ENCODE data around the gene EXOC3L4.

Gene EXOC3L4

GRCh38 chr14:103121121-103121845 lies 26.8 kb downstream of the EXOC3L4 start:
- DNase-seq (ENCODE audit: low read depth, low spot score), result no peak

GRCh38 chr14:103121846-103122584 lies 27.5 kb downstream of the EXOC3L4 start:
- peak; percentile 72 for DNase-seq (ENCODE audit: low read depth, low spot score)

DNA sequence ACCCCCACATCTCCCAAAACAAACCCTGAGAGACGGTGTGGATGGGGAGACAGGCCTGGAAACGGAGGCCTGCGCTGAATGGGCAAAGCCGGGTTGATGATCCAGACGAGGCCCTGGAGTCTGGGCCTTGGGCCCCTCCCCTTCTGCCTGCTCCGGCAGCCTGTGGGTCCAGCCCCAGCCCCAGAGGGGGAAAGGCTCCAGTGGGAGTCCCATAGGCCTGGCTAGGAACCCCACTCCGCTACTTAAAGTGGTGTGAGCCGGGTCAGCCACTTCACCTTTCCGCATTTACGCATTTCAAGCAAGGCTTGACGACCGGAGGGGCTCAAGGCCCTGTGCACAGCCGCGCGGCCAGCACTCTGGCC lies 28.0 kb downstream of the EXOC3L4 start:
- peak; percentile 58 for DNase-seq (ENCODE audit: low read depth, low spot score)

GRCh38 chr14:103122947-103123633 lies 28.6 kb downstream of the EXOC3L4 start, which contains the start of gene TNFAIP2:
TSS of gene TNFAIP2 (plus strand) at chr14:103123461. CDS start at chr14:103126458, 2,997 bp downstream.
- DNase-seq (ENCODE audit: low read depth, low spot score), result no peak

GRCh38 chr14:103123634-103124500 lies 29.3 kb downstream of the EXOC3L4 start:
- peak; percentile 69 for DNase-seq (ENCODE audit: low read depth, low spot score)

GRCh38 chr14:103124501-103125001 lies 30.0 kb downstream of the EXOC3L4 start:
- no peak for DNase-seq (ENCODE audit: low read depth, low spot score)

GRCh38 chr14:103125098-103126070 lies 30.9 kb downstream of the EXOC3L4 start:
- no peak for DNase-seq (ENCODE audit: low read depth, low spot score)

DNA sequence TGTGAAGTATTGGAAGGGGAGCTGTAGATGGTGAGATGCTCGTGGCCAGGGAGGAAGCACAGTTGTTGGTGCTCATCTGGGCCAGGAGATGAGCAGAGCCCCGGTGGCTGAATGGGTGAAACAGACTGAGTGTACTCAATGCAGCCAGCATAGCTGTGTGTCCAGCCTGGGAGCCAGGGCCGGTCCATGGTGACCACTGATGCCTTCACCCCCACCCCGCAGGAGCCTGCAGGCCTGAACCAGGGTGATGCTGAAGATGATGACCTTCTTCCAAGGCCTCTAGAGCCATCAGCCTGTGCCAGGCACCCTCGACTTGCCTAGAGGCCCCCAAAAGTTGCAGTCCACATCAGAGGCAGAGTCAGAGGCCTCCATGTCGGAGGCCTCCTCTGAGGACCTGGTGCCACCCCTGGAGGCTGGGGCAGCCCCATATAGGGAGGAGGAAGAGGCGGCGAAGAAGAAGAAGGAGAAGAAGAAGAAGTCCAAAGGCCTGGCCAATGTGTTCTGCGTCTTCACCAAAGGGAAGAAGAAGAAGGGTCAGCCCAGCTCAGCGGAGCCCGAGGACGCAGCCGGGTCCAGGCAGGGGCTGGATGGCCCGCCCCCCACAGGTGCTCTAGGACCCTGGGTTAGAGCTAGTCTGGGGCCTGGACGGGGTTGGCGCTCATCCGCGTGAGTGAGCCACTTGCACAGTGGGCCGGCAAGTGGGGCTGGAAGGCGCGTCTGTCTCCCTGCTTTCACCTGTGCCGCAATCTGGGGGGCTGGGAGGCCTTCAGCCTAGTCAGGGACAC lies 31.8 kb downstream of the EXOC3L4 start:
- DNase-seq (ENCODE audit: low read depth, low spot score), result peak; percentile 6

DNA sequence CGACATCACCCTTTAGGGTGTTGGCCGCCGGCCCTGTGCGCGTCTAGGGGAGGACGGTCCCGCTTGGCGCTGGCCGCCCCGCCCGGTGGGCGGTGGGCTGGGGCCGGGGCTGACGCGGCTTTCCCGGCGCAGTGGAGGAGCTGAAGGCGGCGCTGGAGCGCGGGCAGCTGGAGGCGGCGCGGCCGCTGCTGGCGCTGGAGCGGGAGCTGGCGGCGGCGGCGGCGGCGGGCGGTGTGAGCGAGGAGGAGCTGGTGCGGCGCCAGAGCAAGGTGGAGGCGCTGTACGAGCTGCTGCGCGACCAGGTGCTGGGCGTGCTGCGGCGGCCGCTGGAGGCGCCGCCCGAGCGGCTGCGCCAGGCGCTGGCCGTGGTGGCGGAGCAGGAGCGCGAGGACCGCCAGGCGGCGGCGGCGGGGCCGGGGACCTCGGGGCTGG lies 32.4 kb downstream of the EXOC3L4 start:
- DNase-seq (ENCODE audit: low read depth, low spot score), result peak; percentile 88

DNA sequence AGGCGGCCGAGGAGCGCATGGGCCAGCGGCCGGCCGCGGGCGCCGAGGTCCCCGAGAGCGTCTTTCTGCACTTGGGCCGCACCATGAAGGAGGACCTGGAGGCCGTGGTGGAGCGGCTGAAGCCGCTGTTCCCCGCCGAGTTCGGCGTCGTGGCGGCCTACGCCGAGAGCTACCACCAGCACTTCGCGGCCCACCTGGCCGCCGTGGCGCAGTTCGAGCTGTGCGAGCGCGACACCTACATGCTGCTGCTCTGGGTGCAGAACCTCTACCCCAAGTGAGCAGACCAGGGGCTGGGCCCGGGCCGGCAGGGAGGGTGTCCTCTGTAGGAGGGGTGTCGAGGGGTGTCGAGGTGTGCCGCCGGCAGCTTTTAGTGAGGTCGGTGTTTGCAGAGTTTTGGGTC lies 32.8 kb downstream of the EXOC3L4 start:
- DNase-seq (ENCODE audit: low read depth, low spot score), result peak; percentile 38

DNA sequence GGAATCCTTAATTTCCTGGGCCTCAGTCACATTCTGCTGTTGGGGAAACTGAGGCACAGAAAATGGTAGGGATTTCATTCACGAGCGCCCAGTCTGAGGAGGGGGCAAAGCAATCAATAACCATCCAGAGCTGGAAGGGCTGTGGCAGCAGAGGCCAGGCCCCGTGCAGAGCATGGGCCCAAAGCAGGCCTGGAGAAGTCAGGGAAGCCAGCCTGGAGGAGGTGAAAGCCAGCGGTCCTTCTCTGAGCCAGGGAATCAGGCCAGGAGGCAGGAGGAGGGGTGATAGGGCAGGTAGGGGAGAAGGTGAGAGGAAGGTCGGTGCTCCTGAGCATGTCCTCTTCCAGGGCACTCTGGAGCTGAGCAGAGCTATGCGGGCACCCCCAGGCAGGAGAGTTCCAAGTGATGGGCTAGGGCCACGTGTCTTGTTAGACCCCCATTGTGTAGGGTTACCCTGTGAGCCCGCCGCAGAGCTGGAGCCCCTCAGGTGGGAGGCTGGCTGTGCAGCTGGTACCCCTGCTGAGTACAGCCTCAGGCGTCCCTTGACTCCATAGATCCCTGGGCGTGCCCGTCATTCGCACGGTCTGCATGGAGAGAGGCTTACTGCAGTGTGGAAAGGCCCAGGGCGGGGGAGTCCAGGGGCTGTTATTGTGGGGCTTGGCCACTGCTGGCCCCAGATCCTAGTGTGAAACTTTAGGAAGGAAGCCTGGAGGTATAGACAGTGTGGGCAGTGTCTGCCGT lies 33.5 kb downstream of the EXOC3L4 start:
- peak; percentile 67 for DNase-seq (ENCODE audit: low read depth, low spot score)

GRCh38 chr14:103128631-103129300 lies 34.2 kb downstream of the EXOC3L4 start:
- DNase-seq (ENCODE audit: low read depth, low spot score), result no peak

DNA sequence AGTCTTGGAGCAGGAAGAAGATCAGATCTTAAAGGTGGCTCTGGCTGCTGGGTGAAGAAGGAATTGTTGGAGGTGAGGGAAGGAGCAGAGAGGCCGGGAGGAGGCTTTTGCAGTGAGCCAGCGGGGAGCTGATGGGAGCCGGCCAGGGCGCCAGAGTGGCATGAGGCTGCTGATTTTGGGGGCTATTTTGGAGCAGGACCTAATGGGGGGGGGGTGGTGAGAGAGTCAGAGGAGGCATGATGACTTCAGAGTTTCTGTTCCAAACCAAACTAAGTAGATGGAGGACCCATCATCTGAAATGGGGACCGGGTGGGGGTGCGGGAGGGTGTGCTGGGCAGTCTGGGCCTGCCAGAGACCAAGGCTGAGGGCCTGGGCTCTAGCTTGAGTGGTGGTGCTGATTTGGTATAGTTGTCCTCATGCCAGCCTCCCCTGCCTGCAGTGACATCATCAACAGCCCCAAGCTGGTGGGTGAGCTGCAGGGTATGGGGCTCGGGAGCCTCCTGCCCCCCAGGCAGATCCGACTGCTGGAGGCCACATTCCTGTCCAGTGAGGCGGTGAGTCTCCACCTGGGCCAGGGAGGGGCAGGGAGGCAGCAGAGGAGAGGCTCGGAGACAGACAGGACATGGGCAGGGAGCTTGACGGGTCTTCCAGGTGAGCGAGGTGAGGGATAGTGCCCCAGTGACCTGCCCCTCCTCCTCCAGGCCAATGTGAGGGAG lies 34.9 kb downstream of the EXOC3L4 start:
- peak; percentile 60 for DNase-seq (ENCODE audit: low read depth, low spot score)

GRCh38 chr14:103130017-103130764 lies 35.7 kb downstream of the EXOC3L4 start:
- no peak for DNase-seq (ENCODE audit: low read depth, low spot score)

DNA sequence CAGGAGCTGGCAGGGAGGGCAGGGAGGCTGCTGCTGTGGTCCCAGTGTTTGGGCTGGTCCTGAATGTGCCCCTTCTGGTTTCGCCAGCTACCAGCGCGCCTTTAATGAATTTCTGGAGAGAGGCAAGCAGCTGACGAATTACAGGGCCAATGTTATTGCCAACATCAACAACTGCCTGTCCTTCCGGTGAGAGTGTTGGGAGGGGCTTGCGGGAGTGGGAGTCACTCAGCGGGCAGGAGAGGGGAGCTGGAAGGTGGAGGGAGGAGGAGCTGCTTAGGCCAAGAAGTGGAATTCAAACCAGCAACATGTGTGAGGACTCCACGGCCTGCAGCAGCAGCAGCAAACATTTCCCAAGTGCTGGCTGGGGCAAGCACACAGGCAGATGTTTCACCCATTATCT lies 36.4 kb downstream of the EXOC3L4 start:
- DNase-seq (ENCODE audit: low read depth, low spot score), result no peak

DNA sequence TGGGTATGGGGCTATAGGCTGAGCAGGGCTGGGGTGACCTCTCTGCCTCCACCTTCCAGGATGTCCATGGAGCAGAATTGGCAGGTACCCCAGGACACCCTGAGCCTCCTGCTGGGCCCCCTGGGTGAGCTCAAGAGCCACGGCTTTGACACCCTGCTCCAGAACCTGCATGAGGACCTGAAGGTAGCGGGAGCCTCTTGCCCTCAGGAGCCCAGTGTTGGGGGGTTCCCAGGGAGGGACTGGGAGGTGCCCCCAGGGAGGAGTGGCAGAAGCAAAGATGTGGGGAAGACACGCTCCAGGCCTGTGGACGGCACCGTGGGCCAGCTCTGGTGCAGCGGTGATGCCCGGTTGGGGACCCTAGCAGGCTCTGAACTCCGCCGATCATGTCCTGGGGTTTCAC lies 37.1 kb downstream of the EXOC3L4 start:
- no peak for DNase-seq (ENCODE audit: low read depth, low spot score)
